NCI-H82 treated with DMSO at 0.1 percent for 48 hours (cell line): ENCODE results near the gene ACY1.

Source experiments
- DNase-seq: peaks from one replicate; lab custom pipeline; 2025; ENCODE audit not compliant: unreplicated experiment; lab: John Stamatoyannopoulos, UW

The ACY1 gene

DNA sequence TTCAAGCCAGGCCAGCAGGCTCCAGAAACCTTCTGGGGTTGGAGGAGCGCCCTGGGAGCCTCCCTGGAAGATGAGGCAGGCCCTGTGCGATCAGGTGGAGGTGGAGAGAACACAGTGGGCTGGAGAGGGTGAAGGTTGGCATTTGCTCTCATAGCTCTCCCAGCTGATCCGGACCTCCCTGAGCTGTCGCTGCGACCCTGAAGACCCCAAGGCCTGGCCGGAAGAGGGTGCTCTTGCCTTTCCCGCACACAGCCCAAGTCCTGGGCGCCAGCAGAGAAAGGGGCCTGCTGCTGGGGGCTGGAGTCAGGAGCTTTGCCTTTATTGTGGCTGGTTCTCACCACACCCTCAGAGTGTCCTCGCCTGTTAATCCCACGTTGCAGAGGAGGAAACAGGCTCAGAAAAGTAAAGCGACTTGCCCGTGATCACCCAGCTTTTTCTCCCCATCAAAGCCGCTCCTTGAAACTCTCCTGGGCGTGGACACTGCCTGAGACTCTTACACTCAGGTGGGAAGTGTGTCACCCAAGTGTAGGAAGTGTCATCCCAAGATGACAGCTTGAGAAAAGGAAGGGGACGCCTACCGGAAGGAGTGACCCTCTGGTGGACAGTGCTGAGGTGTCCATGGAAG, 20.9 kb downstream of the ACY1 start:
- peak; percentile 52 for DNase-seq

DNA sequence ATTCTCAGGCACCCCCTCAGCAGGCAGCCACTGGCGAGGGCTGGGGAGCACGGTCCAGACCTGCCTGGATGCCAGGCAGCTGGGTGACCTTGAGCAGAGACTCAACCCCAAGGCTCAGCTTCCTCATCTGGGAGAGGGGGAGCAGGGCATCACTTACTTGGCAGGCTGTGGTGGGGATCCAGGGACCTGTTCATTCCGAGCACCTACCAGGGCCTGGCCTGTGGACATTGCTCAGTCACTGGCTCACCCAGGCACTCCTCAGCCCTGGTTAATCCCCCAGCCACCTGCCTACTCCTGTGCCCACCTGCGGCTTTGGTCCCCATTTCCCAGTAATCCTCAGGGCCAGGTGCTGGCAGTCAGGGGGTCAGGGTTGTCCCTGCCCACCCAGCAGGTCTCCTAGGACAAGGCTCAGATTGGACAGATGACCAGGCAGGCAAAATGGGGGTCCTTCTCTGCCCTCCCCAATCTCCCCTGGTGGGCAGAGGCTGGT, 21.6 kb downstream of the ACY1 start:
- no peak for DNase-seq

DNA sequence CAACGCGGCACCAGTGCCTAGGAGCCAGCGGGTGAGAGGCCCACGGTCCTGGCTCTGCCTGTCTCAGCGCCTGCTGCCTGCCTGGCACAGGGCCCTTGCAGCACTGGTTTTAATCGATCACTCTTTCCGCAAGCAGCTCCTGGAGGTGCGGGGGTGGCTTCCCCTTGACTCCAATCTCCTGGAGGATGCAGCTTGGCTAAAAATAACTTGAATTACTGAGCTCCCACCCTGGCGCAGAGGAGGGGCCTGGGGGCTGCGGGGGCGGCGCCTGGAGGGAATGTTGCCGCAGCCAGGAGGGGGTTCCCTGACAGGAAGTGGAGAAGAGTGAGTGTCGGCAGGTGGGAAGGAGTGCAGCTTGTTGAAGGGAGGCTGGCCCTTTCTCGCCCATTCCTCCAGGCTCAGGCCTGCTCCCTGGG, 22.2 kb downstream of the ACY1 start:
- DNase-seq, result peak; percentile 27

- DNase-seq, result no peak
These were observed 22.9 kb downstream of the ACY1 start for GRCh38 chr3:52006017-52006819.

DNA sequence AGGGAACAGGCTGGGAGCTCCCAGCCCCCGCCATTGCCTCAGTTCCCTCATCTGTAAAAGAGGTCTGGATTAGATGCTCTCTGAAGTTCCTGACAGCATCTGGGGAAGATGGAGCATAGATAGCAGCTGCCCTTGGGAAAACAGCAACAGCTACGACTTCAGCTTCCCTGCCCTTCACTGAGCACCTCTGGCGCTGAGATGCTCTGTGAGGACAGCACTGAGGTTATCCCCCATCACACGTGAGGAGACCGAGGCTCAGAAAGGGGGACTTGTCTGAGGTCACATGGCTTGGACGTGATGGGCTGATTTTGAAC, 23.4 kb downstream of the ACY1 start:
- no peak for DNase-seq

DNA sequence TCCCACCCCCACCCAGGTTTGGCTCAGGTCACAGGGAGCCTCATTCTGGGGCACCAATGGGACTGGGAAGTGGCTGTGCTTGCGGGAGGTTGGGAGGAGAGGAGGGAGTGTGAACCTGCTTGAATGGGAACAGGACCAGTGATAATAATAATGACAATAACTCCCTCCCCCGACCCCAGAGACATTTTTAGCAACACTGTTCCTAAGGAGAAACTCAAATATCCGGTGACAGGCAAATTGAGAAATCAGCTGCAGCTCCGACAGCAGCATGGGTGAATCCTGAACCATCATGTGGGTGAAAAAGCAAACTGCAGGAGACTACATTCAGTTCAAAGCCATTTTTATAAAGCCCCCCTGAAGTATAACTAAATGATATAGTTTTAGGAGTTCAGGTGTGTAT, 24.0 kb downstream of the ACY1 start:
- DNase-seq, result no peak

GRCh38 chr3:52010431-52010830, 27.1 kb downstream of the ACY1 start:
- DNase-seq, result peak; percentile 93

DNA sequence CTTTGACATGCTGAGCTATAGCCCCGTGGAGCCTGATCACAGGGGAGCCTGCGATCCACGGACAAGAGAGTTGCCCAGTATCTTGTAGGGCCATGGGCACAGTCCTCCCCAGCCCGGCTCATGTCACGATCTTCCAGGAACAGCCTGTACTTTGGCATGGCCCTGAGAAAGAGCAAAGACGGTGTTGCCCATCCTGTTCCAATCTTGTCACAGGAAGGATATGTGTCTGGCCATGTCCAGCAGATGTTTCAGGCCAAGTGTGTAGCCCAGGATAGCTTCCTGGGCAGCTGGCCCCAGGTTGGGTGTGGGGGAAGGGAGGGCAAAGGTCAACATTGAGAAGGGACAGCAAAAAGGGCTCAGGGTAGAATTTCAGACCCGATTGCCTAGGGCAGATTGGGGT, 29.4 kb downstream of the ACY1 start:
- DNase-seq, result no peak

- no peak for DNase-seq
These were observed 30.7 kb downstream of the ACY1 start for GRCh38 chr3:52013802-52014598.

DNA sequence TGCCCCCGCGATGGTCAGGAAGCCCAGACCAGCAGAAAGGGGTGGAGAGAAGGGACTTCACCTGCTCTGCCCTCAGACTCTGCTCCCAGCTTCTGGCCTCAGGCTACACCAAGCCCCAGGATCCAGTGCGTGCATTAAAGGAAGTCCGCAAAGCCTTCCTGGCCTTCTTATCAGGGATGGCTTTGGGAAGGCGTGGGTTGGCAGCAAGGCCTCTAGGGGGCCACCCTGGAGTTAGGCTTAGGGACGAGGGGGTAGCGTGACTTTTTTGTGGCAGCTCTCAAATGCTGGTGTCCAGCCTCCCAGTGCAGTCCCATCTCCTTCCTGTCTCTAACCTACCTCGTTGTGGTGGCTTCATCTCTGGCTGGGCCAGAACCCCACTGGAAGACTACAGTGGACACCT, 31.3 kb downstream of the ACY1 start:
- no peak for DNase-seq

- DNase-seq, result no peak
These were observed 32.3 kb downstream of the ACY1 start for GRCh38 chr3:52015438-52016228.

- no peak for DNase-seq
These were observed 34.3 kb downstream of the ACY1 start for GRCh38 chr3:52017586-52017985.

GRCh38 chr3:52018319-52019000, 35.1 kb downstream of the ACY1 start:
- DNase-seq, result no peak

DNA sequence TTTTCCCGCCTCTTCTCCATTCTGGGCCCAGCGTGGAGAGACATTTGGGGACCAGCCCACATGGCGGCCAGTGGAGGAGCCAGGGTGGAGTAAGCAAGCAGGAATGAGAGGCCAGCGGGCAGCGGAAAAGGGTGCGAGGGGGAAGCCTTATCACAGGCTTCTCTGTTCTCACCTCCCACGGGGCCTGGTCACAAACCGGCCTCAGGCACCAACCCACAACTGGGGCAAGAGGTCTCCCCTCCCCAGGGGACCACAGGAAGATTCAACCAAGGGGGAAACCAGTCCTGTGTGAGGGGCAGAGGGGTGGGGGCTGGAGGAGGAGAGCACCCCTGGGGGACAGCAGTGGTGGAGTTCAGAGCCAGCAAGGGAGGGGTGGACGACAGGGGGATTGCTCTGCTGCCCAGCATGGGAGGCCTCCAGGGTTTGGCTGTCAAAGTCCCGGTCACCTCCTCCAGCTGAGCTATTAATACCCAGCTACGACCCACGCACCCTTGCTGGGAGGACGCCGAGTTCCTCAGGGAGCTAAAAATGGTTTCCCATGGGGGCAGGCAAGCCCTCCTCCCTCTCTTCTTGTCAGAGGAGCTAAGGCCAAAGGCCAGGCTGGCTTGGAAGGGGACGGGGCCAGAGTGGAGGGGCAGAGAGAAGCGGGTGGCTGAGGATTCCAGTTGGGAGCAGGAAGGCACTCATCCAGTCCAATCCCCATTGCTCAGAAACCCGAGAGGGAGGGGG, 36.2 kb downstream of the ACY1 start:
- DNase-seq, result no peak

- no peak for DNase-seq
These were observed 37.5 kb downstream of the ACY1 start for GRCh38 chr3:52020796-52021195.

DNA sequence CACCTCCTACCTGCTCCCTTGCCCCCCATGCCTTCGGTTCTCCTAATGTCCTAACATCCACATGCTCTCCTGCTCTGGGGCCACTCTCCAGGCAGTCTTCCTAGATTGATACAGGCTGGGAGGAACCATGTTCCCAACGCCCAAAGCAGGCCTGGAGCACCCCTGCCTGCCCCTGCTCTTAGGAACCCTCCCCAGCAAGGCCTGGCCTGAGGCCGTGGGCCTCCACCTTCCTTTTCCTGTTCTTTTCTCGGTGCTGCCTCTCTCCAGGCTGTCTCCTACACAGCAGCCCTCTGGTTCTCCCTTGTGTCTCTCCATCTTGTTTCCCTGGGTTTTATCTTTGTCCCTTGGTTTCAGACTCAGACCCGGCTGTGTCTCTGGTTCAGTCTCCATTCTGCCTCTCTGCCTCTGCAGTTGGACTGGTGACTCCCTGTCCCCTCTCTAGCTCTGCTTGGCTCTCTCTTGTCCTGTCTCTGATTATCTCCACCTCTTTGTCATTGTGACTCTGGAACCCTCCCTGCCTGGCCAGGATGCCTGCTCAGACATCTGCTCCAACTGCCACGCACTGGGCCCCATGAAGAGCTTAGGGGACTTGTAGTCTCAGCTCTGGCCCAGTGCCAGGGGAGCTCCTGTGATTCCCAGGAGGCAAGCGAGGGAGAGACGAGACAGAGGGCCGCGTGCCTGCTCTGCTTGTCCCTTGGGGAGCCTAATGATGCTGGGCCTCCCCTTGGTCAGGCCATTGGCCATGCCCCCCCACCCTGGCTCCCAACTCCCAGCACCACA, 38.3 kb downstream of the ACY1 start:
- DNase-seq, result peak; percentile 86

DNA sequence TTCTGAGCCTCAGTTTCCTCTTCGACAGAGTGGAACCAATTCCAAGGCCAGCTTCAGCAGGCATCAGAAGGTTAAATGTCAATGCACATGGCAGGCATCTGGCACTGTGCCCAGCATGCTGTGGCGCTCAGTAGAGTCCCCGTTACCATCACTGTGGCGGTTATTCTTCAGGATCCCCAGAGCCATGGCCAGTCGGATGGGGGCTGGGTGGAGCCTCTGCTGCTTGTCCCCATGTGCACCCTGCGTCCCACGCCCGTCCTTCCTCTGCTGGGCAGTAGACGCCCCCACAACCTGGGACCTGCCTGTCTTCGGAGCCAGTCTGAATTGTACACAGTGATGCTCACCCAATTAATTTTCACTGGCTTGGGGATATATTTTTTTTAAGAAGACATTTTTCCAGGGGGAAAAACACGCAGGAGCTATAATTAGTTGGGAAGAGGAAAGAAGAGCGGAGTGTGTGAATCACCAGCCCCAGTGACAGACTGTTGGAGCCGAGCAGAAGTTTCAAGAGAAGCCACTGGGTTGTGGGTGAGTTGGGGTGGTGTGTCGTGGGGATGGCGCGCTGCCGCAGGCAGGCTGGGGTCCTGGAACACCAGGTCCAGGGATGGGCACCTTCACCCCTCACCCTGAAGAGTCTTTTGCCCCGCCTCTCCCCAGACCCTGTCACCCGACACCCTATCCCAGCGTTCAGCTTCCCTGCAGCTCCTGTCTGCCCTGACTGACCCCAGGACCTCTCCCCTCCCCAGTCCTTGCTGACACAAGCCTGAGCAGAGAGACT, 39.2 kb downstream of the ACY1 start:
- DNase-seq, result no peak

GRCh38 chr3:52023101-52023770, 39.9 kb downstream of the ACY1 start:
- no peak for DNase-seq
